MCF 10A (cell line): ENCODE data around the gene WFDC10A. TPM values are rescaled to one million over a fixed set of nuclear protein-coding genes. Genes with fewer than 3 reads are reported as not detected.
"Not testable (repeated sequence)": the region's sequence is repeated elsewhere in the genome, so short reads cannot be mapped to it uniquely, and the experiment has no call there.

ENCODE experiments used
- BruUV-seq: library from RNA; stranded (reverse); fragments of 400-500 nt; replicated peaks from 2 replicates; lab custom pipeline; 2021; lab: Mats Ljungman, UMichigan
- CTCF ChIA-PET: fragments of 300-600 bp; sonication (Branson Sonifier 250); formaldehyde crosslinking; extraction: SDS; loops from one replicate; lab custom pipeline; 2021; ENCODE audit warnings: antibody characterized with exemption, inconsistent platforms; lab: Yijun Ruan, JAX
- POLR2A ChIA-PET: fragments of 300-600, 350-650 bp; sonication (Branson Sonifier 250); formaldehyde crosslinking; extraction: SDS; loops from one replicate; lab custom pipeline; 2020; ENCODE audit warnings: antibody characterized with exemption, inconsistent platforms; lab: Yijun Ruan, JAX
- DNase-seq: peaks from one replicate; pipeline ENCODE4 v3.0.0-alpha.2; 2018; ENCODE audit not compliant: unreplicated experiment
- H3K27ac Mint-ChIP-seq: one replicate; pipeline ENCODE4 v1.8.0; 2022; ENCODE audit warnings: mild to moderate bottlenecking, low read depth, mixed read lengths; ENCODE audit not compliant: unreplicated experiment
- H3K27me3 Mint-ChIP-seq: one replicate; pipeline ENCODE4 v1.8.0; 2022; ENCODE audit warnings: mixed read lengths; ENCODE audit not compliant: insufficient read depth, unreplicated experiment
- H3K36me3 Mint-ChIP-seq: one replicate; pipeline ENCODE4 v1.8.0; 2022; ENCODE audit warnings: mild to moderate bottlenecking, moderate library complexity, mixed read lengths; ENCODE audit not compliant: insufficient read depth, unreplicated experiment
- H3K4me1 Mint-ChIP-seq: one replicate; pipeline ENCODE4 v1.8.0; 2022; ENCODE audit warnings: mixed read lengths; ENCODE audit not compliant: insufficient read depth, unreplicated experiment
- H3K4me3 Mint-ChIP-seq: one replicate; pipeline ENCODE4 v1.8.0; 2022; ENCODE audit warnings: mild to moderate bottlenecking, moderate library complexity, mixed read lengths; ENCODE audit not compliant: unreplicated experiment
- H3K9me3 Mint-ChIP-seq: one replicate; pipeline ENCODE4 v1.8.0; 2022; ENCODE audit warnings: mixed read lengths; ENCODE audit not compliant: unreplicated experiment
- intact Hi-C: fragments of 100-400 bp; cut with micrococcal nuclease; formaldehyde crosslinking; loops from 2 replicates; pipeline ENCODE4 v1.14.1; 2022
- total RNA-seq: library from RNA; stranded (reverse); gene quantifications from 2 replicates; pipeline ENCODE4 v1.2.3, GENCODE V29; 2022
- TF ChIP-seq, protein P1 (sequence below): fragments of 200-600 bp; IDR thresholded peaks from one replicate; pipeline ENCODE4 v1.8.0; 2022; ENCODE audit warnings: antibody characterized with exemption, mild to moderate bottlenecking; ENCODE audit not compliant: unreplicated experiment

The WFDC10A gene
- total RNA-seq, 1 experiment from 2014 or later = not detected

- DNase-seq = no peak
- TF ChIP-seq, protein P1, sequence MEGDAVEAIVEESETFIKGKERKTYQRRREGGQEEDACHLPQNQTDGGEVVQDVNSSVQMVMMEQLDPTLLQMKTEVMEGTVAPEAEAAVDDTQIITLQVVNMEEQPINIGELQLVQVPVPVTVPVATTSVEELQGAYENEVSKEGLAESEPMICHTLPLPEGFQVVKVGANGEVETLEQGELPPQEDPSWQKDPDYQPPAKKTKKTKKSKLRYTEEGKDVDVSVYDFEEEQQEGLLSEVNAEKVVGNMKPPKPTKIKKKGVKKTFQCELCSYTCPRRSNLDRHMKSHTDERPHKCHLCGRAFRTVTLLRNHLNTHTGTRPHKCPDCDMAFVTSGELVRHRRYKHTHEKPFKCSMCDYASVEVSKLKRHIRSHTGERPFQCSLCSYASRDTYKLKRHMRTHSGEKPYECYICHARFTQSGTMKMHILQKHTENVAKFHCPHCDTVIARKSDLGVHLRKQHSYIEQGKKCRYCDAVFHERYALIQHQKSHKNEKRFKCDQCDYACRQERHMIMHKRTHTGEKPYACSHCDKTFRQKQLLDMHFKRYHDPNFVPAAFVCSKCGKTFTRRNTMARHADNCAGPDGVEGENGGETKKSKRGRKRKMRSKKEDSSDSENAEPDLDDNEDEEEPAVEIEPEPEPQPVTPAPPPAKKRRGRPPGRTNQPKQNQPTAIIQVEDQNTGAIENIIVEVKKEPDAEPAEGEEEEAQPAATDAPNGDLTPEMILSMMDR = no peak
- no peak overlapping the region for H3K27ac Mint-ChIP-seq
- no TSS peak for BruUV-seq
- H3K4me1 Mint-ChIP-seq = no peaks in the 10 kb centered on the region
- H3K9me3 Mint-ChIP-seq = no peaks in the 10 kb centered on the region
- POLR2A ChIA-PET = no interaction called here
- H3K27me3 Mint-ChIP-seq = peaks cover 11% of the 10 kb centered on the region
- H3K4me3 Mint-ChIP-seq = no peak overlapping the region
- intact Hi-C loops = no loop called here
- H3K36me3 Mint-ChIP-seq = no peaks in the 10 kb centered on the region
- CTCF ChIA-PET = no interaction called here
These were observed 17.3 kb downstream of the WFDC10A start for GRCh38 chr20:45646875-45647274.

DNA sequence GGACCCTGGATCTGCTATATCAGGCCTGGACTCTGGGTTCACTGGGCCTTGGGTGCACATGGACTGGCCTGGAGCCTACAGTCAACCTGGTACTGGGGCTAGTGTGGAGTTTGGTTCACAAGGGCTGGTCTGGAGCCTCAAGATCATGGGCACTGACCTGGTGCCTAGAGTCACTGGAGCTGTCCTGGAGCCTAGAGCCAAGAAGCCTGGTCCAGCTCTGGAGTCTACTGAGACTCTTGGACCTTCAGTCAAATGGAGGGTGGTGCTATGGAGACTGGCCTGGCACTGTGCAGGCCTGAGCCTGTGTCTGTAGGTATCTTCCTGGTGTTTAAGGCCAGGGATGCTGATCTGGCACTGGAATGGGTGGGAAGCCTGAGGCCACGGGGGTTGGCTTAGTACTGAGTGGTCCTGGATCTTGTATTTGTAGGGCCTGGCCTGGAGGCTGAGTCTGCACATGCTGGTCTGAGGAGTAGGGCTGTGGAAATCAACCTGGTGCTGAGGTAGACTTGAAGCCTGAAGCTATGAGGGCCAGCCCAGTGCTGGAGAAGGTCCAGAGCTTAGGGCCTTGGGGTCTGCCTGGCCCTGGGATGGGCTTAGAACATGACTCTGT is 18.0 kb downstream of the WFDC10A start:
- no peaks in the 10 kb centered on the region for H3K4me1 Mint-ChIP-seq
- TF ChIP-seq, protein P1 = no peak
- peaks cover 11% of the 10 kb centered on the region for H3K27me3 Mint-ChIP-seq
- no peak overlapping the region for H3K27ac Mint-ChIP-seq
- H3K9me3 Mint-ChIP-seq = no peaks in the 10 kb centered on the region
- no peaks in the 10 kb centered on the region for H3K36me3 Mint-ChIP-seq
- no TSS peak for BruUV-seq
- CTCF ChIA-PET = interaction anchor here (0.7 kb wide), 1 partner anchor 29 kb away, joined by 4 read pairs; no protein-coding TSS in a partner anchor
- POLR2A ChIA-PET = no interaction called here
- no peak for DNase-seq
- intact Hi-C loops = no loop called here
- H3K4me3 Mint-ChIP-seq = no peak overlapping the region

- TF ChIP-seq, protein P1 = no peak
- intact Hi-C loops = no loop called here
- BruUV-seq = no TSS peak
- Mint-ChIP-seq H3K36me3 (no peaks in the 10 kb centered on the region), H3K9me3 (no peaks in the 10 kb centered on the region), H3K27me3 (peaks cover 13% of the 10 kb centered on the region), H3K27ac (no peak overlapping the region), H3K4me3 (no peak overlapping the region), H3K4me1 (no peaks in the 10 kb centered on the region)
- no peak for DNase-seq
- ChIA-PET CTCF (interaction anchor here (0.5 kb wide), 1 partner anchor 57 kb away, joined by 3 read pairs; no protein-coding TSS in a partner anchor), POLR2A (no interaction called here)
These were observed 19.8 kb downstream of the WFDC10A start for GRCh38 chr20:45649312-45649863.

DNA sequence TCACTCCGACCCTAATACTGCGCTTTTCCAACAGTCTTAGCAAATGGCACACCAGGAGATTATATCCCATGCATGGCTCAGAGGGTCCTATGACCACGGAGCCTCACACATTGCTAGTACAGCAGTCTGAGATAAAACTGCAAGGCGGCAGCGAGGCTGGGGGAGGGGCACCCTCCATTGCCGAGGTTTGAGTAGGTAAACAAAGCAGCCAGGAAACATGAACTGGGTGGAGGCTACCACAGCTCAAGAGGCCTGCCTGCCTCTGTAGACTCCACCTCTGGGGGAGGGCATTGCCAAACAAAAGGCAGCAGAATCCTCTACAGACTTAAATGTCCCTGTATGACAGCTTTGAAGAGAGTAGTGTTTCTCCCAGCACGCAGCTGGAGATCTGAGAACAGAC is 22.2 kb downstream of the WFDC10A start:
- not testable (repeated sequence) for H3K36me3 Mint-ChIP-seq

GRCh38 chr20:45657038-45657437 is 27.5 kb downstream of the WFDC10A start:
- H3K27me3 Mint-ChIP-seq = peaks cover 24% of the 10 kb centered on the region
- H3K4me1 Mint-ChIP-seq, intact Hi-C loops, H3K4me3 Mint-ChIP-seq, H3K36me3 Mint-ChIP-seq, POLR2A ChIA-PET, H3K27ac Mint-ChIP-seq, DNase-seq, BruUV-seq, H3K9me3 Mint-ChIP-seq: not testable (repeated sequence)
- CTCF ChIA-PET = interaction anchor here (0.6 kb wide), 1 partner anchor 71 kb away, joined by 4 read pairs; no protein-coding TSS in a partner anchor

More for the DNA sequence above, 22.2 kb downstream of the WFDC10A start:
- H3K4me1 Mint-ChIP-seq, POLR2A ChIA-PET, H3K4me3 Mint-ChIP-seq, H3K9me3 Mint-ChIP-seq, H3K27ac Mint-ChIP-seq, intact Hi-C loops, BruUV-seq, DNase-seq: not testable (repeated sequence)
- H3K27me3 Mint-ChIP-seq = peaks cover 24% of the 10 kb centered on the region
- CTCF ChIA-PET = interaction anchor here (0.7 kb wide), 1 partner anchor 118 kb away, joined by 3 read pairs; no protein-coding TSS in a partner anchor
